ENCODE measurements around the gene ONECUT3.

ONECUT3 gene

GRCh38 chr19:1765904-1766799, 12.8 kb downstream of the ONECUT3 start:
- no peak for DNase-seq (ENCODE audit: low read depth)
- no peak overlapping the region for H3K4me3 ChIP-seq (ENCODE audit: control insufficient read depth, low read depth, low read length)
- no peak for TF ChIP-seq CTCF (conservative IDR thresholded peaks at IDR 0.05; ENCODE audit: control insufficient read depth, insufficient read depth, low read depth, low read length)

DNA sequence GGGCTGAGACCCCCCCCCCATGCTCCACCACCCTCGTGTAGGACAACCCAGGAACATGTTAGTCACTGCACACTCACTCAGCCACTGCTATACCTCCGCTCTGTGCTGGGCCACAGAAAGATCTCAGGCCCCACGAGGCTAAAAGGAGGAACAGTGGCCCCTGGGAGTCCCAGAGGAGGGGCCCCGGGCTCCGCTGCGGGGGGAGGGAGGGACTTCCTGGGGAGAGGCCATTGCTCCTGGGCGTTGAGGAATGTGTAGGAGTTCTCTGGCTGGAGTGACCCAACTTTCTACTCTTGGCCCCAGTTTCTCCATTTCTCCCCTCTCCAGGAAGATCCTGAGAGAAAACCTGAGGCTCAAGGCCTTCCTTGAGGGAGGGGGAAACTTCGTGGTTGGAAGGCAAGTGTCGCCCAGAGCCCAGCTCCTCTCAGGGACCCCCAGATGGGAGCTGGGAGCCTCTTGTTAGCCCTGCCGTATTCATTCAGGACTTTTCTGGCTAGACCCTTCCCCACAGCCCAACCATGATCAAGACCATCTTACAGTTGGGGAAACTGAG, 13.6 kb downstream of the ONECUT3 start:
- H3K4me3 ChIP-seq (ENCODE audit: control insufficient read depth, low read depth, low read length), result no peak overlapping the region
- no peak for TF ChIP-seq CTCF (conservative IDR thresholded peaks at IDR 0.05; ENCODE audit: control insufficient read depth, insufficient read depth, low read depth, low read length)
- no peak for DNase-seq (ENCODE audit: low read depth)

- peak; percentile 12 for DNase-seq (ENCODE audit: low read depth)
- peak; percentile 74 for TF ChIP-seq CTCF (conservative IDR thresholded peaks at IDR 0.05; ENCODE audit: control insufficient read depth, insufficient read depth, low read depth, low read length)
These were observed 14.2 kb downstream of the ONECUT3 start for GRCh38 chr19:1767464-1767933.

DNA sequence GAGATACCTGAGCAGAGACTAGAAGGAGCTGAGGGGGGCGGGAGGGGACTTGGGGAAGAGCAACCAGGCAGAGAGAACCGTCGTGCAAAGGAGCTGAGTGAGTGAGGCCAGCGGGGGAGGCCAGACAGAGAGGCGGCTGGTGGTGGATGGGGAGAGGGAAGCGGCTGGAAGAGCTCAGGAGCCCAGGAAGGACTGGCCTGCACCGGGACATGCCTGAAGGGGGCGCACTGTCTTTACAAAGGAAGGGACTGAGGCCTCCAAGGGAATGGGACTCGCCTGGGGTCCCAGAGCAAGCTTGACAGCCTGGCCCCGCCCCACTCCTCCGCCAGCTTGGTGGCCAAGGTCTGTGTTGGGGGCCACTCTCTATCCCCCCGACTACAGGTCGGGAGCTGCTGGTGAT, 14.9 kb downstream of the ONECUT3 start:
- no peak for TF ChIP-seq CTCF (conservative IDR thresholded peaks at IDR 0.05; ENCODE audit: control insufficient read depth, insufficient read depth, low read depth, low read length)
- no peak overlapping the region for H3K4me3 ChIP-seq (ENCODE audit: control insufficient read depth, low read depth, low read length)
- DNase-seq (ENCODE audit: low read depth), result peak; percentile 18

More at GRCh38 chr19:1767464-1767933, 14.2 kb downstream of the ONECUT3 start:
- no peak overlapping the region for H3K4me3 ChIP-seq (ENCODE audit: control insufficient read depth, low read depth, low read length)

DNA sequence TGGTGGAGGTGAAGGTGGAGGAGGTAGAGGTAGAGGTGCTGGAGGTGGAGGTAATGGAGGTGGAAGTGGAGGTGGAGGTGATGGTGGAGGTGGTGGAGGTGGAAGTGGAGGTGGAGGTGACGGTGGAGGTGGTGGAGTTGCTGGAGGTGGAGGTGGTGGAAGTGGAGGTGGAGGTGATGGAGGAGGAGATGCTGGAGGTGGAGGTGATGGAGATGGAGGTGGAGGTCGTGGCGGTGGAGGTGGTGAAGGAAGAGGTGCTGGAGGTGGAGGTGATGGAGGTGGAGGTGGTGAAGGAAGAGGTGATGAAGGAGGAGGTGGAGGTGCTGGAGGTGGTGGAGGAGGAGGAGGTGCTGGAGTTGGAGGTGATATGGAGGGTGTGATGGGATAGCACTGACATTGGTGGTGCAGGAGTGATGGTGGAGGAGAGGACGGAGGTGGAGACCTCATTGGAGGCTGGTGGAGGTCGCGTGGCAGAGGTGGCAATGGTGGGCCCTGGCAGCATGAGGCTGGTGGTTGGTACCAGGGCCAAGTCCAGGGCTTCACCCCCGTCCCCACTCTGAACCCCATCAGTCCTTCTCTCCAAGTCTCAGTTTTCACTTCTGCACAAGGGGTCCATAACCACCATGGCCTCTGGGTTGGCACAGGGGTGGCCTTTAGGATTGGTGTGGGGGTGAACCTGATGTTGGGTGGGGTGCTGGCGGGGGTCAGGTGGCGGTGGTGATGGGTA, 15.8 kb downstream of the ONECUT3 start:
- H3K4me3 ChIP-seq (ENCODE audit: control insufficient read depth, low read depth, low read length), result no peak overlapping the region
- no peak for DNase-seq (ENCODE audit: low read depth)
- TF ChIP-seq CTCF (conservative IDR thresholded peaks at IDR 0.05; ENCODE audit: control insufficient read depth, insufficient read depth, low read depth, low read length), result no peak

GRCh38 chr19:1769645-1769985, 16.3 kb downstream of the ONECUT3 start:
- no peak for TF ChIP-seq CTCF (conservative IDR thresholded peaks at IDR 0.05; ENCODE audit: control insufficient read depth, insufficient read depth, low read depth, low read length)
- H3K4me3 ChIP-seq (ENCODE audit: control insufficient read depth, low read depth, low read length), result no peak overlapping the region
- DNase-seq (ENCODE audit: low read depth), result no peak

Data from fibroblast of mammary gland (primary cell).